ENCODE results near the gene APOBEC3B.

DNA sequence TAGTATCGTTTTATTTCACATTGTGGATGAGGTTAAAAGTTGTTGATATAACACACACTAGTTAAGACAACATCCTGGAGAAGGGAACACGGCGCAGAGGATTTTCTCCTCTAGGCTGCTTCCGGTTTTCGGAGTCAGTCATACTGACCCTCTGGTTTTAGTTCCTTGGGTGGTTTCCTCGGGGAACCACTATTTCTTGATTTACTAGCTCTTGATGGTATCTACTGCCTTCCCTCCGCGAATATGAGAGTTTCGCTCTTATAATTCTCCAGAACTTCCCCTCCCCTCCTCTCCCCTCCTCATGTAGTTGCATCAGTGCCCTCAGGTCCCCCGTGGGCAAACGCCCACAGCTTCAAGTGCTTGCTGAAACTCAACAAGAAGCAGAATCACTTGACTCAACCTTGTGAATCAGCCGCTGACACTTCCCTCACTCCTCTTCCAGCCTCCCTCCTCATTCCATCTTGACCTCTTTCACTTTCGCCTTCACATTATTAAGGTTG, 40.6 kb upstream of the APOBEC3B start:
- TF ChIP-seq, protein P1, sequence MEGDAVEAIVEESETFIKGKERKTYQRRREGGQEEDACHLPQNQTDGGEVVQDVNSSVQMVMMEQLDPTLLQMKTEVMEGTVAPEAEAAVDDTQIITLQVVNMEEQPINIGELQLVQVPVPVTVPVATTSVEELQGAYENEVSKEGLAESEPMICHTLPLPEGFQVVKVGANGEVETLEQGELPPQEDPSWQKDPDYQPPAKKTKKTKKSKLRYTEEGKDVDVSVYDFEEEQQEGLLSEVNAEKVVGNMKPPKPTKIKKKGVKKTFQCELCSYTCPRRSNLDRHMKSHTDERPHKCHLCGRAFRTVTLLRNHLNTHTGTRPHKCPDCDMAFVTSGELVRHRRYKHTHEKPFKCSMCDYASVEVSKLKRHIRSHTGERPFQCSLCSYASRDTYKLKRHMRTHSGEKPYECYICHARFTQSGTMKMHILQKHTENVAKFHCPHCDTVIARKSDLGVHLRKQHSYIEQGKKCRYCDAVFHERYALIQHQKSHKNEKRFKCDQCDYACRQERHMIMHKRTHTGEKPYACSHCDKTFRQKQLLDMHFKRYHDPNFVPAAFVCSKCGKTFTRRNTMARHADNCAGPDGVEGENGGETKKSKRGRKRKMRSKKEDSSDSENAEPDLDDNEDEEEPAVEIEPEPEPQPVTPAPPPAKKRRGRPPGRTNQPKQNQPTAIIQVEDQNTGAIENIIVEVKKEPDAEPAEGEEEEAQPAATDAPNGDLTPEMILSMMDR (IDR thresholded peaks at IDR 0.05; ENCODE audit: extremely low read depth in 1 of 2, insufficient read depth in 1 of 2, low read depth in 1 of 2, low read length in 2 of 2) = no peak
- no peak for TF ChIP-seq POLR2A (IDR thresholded peaks at IDR 0.05; ENCODE audit: low read depth, low read length)
- no peak for TF ChIP-seq JUN (IDR thresholded peaks at IDR 0.05; ENCODE audit: borderline replicate concordance, insufficient read depth, insufficient read length, low read depth)
- TF ChIP-seq POLR2AphosphoS5 (IDR thresholded peaks at IDR 0.05; ENCODE audit: insufficient read depth, low read depth, low read length) = no peak
- TF ChIP-seq GATA2 (IDR thresholded peaks at IDR 0.05; ENCODE audit: insufficient read depth, insufficient read length, low read depth, low read length) = no peak
- no peak for TF ChIP-seq EZH2 (IDR thresholded peaks at IDR 0.05; ENCODE audit: borderline replicate concordance, low read depth, low read length, severe bottlenecking)
- no peak for TF ChIP-seq MAX (IDR thresholded peaks at IDR 0.05; ENCODE audit: insufficient read depth, insufficient read length)
- TF ChIP-seq MYC (IDR thresholded peaks at IDR 0.05; ENCODE audit: low read depth, low read length) = no peak
- TF ChIP-seq FOS (IDR thresholded peaks at IDR 0.05; ENCODE audit: borderline replicate concordance, insufficient read depth, low read length) = no peak
